Immature natural killer cell (primary cell): Measurements from ENCODE around the gene INPP5D. TPM values are rescaled to one million over a fixed set of nuclear protein-coding genes. Genes with fewer than 3 reads are reported as not detected.
A peak's percentile ranks its signal among the peaks of the same experiment; 100 is the strongest.
"Not testable (repeated sequence)": the region's sequence is repeated elsewhere in the genome, so short reads cannot be mapped to it uniquely, and the experiment has no call there.

ENCODE experiments used
- DNase-seq, 3 donors: peaks; one replicate each; pipeline ENCODE4 v3.0.0; 2022; ENCODE audit warnings: mixed read lengths in 1 of 3
- H3K27ac Mint-ChIP-seq, 6 donors: one replicate each; pipeline ENCODE4 v1.8.0; 2020; ENCODE audit warnings: mixed read lengths in 6 of 6, mild to moderate bottlenecking in 5 of 6, inconsistent platforms in 4 of 6, moderate library complexity in 3 of 6
- H3K27me3 Mint-ChIP-seq, 3 donors: one replicate each; pipeline ENCODE4 v1.8.0; 2020 to 2021; ENCODE audit warnings: low read depth in 3 of 3, mild to moderate bottlenecking in 3 of 3, mixed read lengths in 3 of 3, moderate library complexity in 3 of 3, inconsistent platforms in 1 of 3
- H3K36me3 Mint-ChIP-seq, 3 donors: one replicate each; pipeline ENCODE4 v1.8.0; 2020; ENCODE audit warnings: mixed read lengths in 3 of 3, inconsistent platforms in 2 of 3, mild to moderate bottlenecking in 2 of 3
- H3K4me1 Mint-ChIP-seq, 2 donors: one replicate each; pipeline ENCODE4 v1.8.0; 2020; ENCODE audit warnings: inconsistent platforms in 2 of 2, mild to moderate bottlenecking in 2 of 2, mixed read lengths in 2 of 2, moderate library complexity in 1 of 2
- H3K4me3 Mint-ChIP-seq, 5 donors: one replicate each; pipeline ENCODE4 v1.8.0; 2020; ENCODE audit warnings: mild to moderate bottlenecking in 5 of 5, mixed read lengths in 5 of 5, inconsistent platforms in 3 of 5, moderate library complexity in 3 of 5
- H3K9me3 Mint-ChIP-seq, 6 donors: one replicate each; pipeline ENCODE4 v1.8.0; 2020; ENCODE audit warnings: mild to moderate bottlenecking in 6 of 6, mixed read lengths in 6 of 6, inconsistent platforms in 4 of 6, moderate library complexity in 3 of 6
- polyA plus RNA-seq, 3 donors: library from polyadenylated mRNA; unstranded; fragments of 300-500 nt; fragmentation: Illumina TruSeq; gene quantifications; one replicate each; pipeline ENCODE4 v1.2.3, GENCODE V29; 2021

The INPP5D gene
- polyA plus RNA-seq, 3 donors from 2014 or later: 54.8 to 307 (median 73.5) TPM

DNA sequence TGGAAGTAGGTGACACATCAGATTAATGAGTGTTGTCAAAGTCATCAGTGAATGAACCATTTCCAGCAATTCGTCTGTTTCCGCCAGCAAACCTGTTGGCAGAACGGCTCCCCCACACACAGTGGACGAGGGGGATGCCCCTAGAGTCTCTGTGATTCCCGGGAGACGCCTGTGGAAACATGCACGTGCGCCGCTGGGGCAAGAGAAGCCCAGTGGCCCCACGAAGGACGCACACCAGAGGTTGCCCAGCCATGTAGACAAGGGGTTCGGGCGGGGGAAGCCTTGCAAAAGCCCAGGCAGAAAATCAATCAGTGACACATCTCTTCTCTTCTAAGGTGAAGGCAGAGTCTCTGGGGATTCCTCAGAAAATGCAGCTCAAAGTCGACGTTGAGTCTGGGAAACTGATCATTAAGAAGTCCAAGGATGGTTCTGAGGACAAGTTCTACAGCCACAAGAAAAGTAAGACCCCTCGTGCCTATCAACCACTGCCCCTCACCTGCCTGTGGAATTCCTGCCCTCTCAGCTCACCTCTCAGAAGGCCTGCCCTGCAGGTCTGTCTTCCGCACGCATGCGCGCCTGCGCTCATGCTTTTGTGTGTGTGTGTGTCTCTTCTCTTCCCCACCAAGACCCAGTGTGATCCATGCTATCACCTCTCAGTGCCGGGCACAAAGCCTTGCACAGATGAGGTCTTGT lies 87.1 kb downstream of the INPP5D start:
- DNase-seq: no peak
- Mint-ChIP-seq H3K27ac (peak overlapping the region; percentile 13 to 76 (median 58)), H3K4me3 (no peak overlapping the region), H3K36me3 (peaks cover 58 to 87% (median 65%) of the 10 kb centered on the region in 3 donors), H3K9me3 (no peaks in the 10 kb centered on the region), H3K27me3 (peaks cover 12 to 25% (median 13%) of the 10 kb centered on the region in 3 donors), H3K4me1 (peaks cover 62 to 88% of the 10 kb centered on the region in 2 donors)

DNA sequence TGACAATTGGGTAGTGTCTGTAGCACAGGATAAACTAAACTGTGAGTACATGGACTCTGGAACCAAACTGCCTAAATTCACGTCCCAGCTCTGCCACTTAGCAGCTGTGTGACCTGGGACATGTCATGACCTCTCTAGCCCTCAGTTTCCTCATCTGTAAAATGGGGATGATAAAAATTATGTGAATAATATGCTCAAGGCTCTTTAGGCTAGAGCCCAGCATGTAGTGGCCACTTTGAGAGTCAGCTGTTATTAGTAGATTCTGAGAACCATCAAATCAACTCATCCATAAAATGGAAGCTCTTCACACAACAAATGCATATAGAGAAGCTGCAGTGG lies 87.7 kb downstream of the INPP5D start:
- peaks cover 7 to 25% (median 8%) of the 10 kb centered on the region in 3 donors for H3K27me3 Mint-ChIP-seq
- H3K36me3 Mint-ChIP-seq: peaks cover 58 to 87% (median 69%) of the 10 kb centered on the region in 3 donors
- peak overlapping the region; percentile 54 to 76 (median 64) for H3K27ac Mint-ChIP-seq
- peaks cover 61 to 88% of the 10 kb centered on the region in 2 donors for H3K4me1 Mint-ChIP-seq
- H3K4me3 Mint-ChIP-seq: peak overlapping the region in 1 of 5 donors; percentile 1
- no peaks in the 10 kb centered on the region for H3K9me3 Mint-ChIP-seq
- DNase-seq: no peak

DNA sequence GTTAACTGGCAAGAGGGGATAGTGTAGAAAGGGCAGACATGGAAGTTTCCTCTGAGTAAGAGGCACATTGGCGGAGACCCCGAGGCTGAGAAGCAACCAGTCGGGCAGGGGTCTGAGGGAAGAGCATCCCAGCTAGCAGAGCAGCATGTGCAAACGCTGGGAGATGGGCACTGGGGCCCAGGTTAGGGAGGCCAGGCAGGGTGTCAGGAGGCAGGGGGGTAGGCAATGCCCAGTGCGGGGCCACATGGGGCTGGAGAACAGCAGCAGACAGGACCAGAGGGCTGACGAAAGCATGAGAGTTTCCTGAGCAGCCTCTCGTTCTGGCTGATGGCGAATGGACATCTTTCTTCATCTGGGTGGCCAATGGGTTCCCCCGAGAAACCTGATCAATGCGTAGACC lies 88.2 kb downstream of the INPP5D start:
- DNase-seq: no peak
- H3K9me3 Mint-ChIP-seq: no peaks in the 10 kb centered on the region
- H3K27ac Mint-ChIP-seq: peak overlapping the region; percentile 54 to 75 (median 58)
- peak overlapping the region in 2 of 5 donors; percentile 0 to 1 for H3K4me3 Mint-ChIP-seq
- H3K4me1 Mint-ChIP-seq: peaks cover 58 to 88% of the 10 kb centered on the region in 2 donors
- peaks cover 6 to 26% (median 9%) of the 10 kb centered on the region in 3 donors for H3K27me3 Mint-ChIP-seq
- peaks cover 56 to 88% (median 70%) of the 10 kb centered on the region in 3 donors for H3K36me3 Mint-ChIP-seq

DNA sequence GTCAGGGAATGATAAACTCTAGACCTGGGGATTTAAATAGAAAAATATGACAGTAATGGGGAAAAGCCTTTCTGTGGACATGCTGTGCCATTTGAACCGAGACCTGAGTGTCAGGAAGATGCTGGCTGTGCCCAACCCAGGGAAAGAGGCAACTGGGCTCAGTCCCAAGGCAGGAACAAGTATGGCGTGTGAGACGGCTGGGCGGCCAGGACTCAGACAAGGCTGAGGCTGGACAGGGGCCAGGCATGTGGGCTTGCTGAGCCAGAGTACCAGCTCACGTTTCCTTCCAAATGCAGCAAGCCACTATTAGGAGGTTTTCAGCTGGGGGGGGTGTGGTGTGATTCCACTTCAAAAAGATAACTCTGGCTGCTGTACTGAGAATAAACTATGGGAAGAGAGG lies 92.4 kb downstream of the INPP5D start:
- no peak for DNase-seq
- Mint-ChIP-seq H3K27me3 (peaks cover 4 to 19% (median 11%) of the 10 kb centered on the region in 3 donors), H3K36me3 (peaks cover 47 to 77% (median 62%) of the 10 kb centered on the region in 3 donors), H3K27ac (peak overlapping the region in 5 of 6 donors; percentile 32 to 76 (median 69)), H3K4me1 (peaks cover 69 to 91% of the 10 kb centered on the region in 2 donors), H3K4me3 (no peak overlapping the region), H3K9me3 (no peaks in the 10 kb centered on the region)

DNA sequence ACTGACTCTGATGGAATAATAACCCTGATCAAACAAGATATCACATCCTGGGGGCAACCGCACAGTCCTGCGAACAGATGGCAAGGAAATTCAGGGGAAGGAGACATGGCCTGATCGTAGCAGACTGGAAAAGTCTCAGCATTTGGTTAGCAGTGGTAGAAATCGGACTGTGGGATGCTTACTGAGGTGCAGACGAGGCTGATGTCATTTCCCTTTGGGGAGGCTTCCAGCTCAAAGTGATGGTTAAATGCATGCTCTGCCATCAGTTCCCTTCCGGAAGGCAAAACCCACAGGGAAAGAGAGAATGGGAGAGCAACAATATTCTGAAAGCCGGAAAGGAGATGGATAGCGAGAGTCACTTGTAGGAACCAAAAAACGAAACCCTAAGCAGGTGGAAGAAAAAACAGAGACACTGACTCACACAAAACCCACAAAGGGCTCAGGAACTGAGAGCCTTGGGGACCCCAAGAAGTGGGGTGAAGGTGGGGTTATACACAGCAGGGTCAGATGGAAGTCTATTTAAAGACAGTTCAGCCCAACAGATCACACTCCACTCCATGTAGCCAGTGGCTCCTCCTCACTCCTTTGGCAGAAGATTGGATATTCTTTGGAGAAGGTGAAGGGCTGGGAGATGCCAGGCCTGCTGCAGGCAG lies 93.1 kb downstream of the INPP5D start:
- peaks cover 3 to 18% (median 18%) of the 10 kb centered on the region in 3 donors for H3K27me3 Mint-ChIP-seq
- DNase-seq: no peak
- H3K4me3 Mint-ChIP-seq: no peak overlapping the region
- H3K4me1 Mint-ChIP-seq: peaks cover 67 to 91% of the 10 kb centered on the region in 2 donors
- H3K9me3 Mint-ChIP-seq: no peaks in the 10 kb centered on the region
- H3K36me3 Mint-ChIP-seq: peaks cover 43 to 77% (median 60%) of the 10 kb centered on the region in 3 donors
- peak overlapping the region in 4 of 6 donors; percentile 25 to 74 (median 51) for H3K27ac Mint-ChIP-seq

DNA sequence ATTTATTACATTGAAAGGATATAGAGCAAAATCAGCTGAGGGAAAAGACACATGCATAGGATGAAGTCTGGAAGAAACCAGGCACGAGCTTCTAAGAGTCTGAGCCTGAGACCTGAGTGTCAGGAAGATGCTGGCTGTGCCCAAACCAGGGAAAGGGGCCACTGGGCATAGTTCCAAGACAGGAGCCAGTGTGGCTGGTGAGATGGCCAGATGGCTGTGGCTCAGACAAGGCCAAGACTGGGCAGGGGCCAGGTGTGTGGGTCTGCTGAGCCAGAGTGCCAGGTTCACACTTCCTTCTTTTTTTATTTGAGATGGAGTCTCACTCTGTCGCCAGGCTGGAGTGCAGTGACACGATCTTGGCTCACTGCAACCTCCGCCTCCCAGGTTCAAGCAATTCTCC lies 95.9 kb downstream of the INPP5D start:
- Mint-ChIP-seq H3K27me3 (peaks cover 3 to 21% (median 18%) of the 10 kb centered on the region in 3 donors), H3K36me3 (peaks cover 28 to 80% (median 57%) of the 10 kb centered on the region in 3 donors), H3K4me3 (peak overlapping the region in 4 of 5 donors; percentile 32 to 55 (median 38)), H3K9me3 (no peaks in the 10 kb centered on the region), H3K27ac (peak overlapping the region; percentile 77 to 86 (median 80)), H3K4me1 (peaks cover 61 to 84% of the 10 kb centered on the region in 2 donors)
- DNase-seq: no peak

DNA sequence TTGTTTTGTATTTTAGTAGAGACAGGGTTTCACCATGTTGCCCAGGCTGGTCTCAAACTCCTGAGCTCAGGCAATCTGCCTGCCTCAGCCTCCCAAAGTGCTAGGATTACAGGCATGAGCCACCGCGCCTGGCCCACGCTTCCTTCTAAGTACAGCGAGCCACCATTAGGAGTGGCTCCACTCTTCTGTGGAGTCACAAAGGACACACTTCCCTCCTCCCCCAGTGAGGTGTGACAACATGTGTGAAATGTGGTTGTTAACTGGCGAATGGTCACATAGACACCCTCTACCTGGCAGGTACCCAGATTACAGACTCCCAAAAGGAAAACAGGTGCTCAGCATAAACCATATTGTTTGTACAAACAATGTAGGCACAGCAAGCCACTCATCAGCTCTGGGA lies 96.3 kb downstream of the INPP5D start:
- H3K4me3 Mint-ChIP-seq: peak overlapping the region in 4 of 5 donors; percentile 32 to 42 (median 34)
- peaks cover 60 to 83% of the 10 kb centered on the region in 2 donors for H3K4me1 Mint-ChIP-seq
- peaks cover 28 to 80% (median 57%) of the 10 kb centered on the region in 3 donors for H3K36me3 Mint-ChIP-seq
- peak in 2 of 3 donors; percentile 21 to 32 for DNase-seq
- H3K27ac Mint-ChIP-seq: peak overlapping the region; percentile 68 to 82 (median 78)
- H3K9me3 Mint-ChIP-seq: not testable (repeated sequence)
- H3K27me3 Mint-ChIP-seq: peaks cover 3 to 21% (median 18%) of the 10 kb centered on the region in 3 donors

DNA sequence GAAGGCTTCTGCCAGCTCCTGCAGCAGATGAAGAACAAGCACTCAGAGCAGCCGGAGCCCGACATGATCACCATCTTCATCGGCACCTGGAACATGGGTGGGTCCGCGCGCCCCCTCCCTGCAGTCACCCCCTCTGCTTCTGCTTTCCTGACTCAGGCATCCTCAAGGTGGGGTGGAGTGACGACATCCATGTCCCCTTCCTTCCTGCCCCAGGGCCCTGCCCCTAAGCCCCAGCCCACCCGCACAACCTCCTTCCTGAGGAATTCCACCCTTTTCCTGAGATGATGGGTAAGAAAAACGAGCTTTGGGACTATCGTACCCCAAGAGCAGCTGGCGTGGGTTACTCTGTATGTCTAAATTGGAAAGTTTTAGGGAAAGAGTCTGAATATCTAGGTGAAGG lies 101.6 kb downstream of the INPP5D start:
- peaks cover 20 to 61% (median 34%) of the 10 kb centered on the region in 3 donors for H3K36me3 Mint-ChIP-seq

DNA sequence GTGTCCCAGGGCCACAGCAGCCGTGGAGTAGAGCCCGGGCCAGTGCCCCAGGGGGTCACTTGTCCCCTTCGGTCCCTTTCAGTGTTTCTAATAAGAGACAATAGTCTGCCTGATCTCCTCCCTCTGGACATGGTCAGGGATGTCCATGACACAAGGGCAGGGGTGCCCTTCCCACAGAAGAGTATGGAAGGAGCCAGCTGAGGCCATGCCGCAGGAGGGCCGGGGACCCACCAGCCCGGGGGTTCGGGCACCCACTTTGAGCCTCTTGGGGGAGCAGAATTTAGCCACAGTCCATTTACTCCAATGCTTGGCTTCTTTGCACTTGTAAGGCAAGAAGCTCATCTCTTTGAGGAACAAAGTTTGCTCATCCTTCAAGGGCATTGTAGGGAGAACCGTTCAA lies 102.6 kb downstream of the INPP5D start:
- H3K9me3 Mint-ChIP-seq: no peaks in the 10 kb centered on the region
- peaks cover 21 to 25% of the 10 kb centered on the region in 2 donors for H3K4me1 Mint-ChIP-seq
- H3K27me3 Mint-ChIP-seq: peaks cover 0 to 14% (median 9%) of the 10 kb centered on the region in 3 donors
- H3K36me3 Mint-ChIP-seq: peaks cover 10 to 54% (median 26%) of the 10 kb centered on the region in 3 donors
- no peak for DNase-seq
- peak overlapping the region in 1 of 5 donors; percentile 27 for H3K4me3 Mint-ChIP-seq
- no peak overlapping the region for H3K27ac Mint-ChIP-seq

More for the DNA sequence above, 101.6 kb downstream of the INPP5D start:
- Mint-ChIP-seq H3K4me3 (no peak overlapping the region), H3K27me3 (peaks cover 0 to 12% (median 11%) of the 10 kb centered on the region in 3 donors), H3K27ac (peak overlapping the region in 4 of 6 donors; percentile 20 to 58 (median 39)), H3K4me1 (peaks cover 25 to 35% of the 10 kb centered on the region in 2 donors), H3K9me3 (no peaks in the 10 kb centered on the region)
- DNase-seq: no peak

DNA sequence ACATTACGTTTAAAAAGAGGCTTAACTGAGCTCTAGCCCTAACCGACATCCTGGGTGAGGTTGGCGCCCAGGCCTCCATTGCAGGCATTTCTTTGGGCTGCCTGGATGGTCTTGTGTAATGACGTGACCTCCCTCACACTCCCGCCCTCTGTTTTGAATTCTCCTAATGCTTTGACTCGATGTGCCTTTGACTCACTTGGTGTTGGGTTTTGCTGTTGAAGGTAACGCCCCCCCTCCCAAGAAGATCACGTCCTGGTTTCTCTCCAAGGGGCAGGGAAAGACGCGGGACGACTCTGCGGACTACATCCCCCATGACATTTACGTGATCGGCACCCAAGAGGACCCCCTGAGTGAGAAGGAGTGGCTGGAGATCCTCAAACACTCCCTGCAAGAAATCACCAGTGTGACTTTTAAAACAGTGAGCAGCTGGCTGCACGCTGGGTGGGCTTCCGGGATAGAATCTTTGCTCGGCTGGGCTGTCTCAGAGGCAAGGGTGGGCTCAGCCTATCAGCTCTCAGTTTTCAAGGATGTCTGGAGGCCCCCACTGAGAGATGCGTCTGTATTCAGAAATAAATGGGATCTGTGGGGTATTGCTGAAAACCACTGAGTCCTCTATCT lies 103.5 kb downstream of the INPP5D start:
- Mint-ChIP-seq H3K9me3 (no peaks in the 10 kb centered on the region), H3K27me3 (peaks cover 0 to 14% (median 5%) of the 10 kb centered on the region in 3 donors), H3K4me3 (peak overlapping the region in 3 of 5 donors; percentile 43 to 60 (median 56)), H3K27ac (no peak overlapping the region), H3K36me3 (peaks cover 9 to 45% (median 21%) of the 10 kb centered on the region in 3 donors), H3K4me1 (peaks cover 17% of the 10 kb centered on the region in 2 donors)
- peak in 2 of 3 donors; percentile 25 to 33 for DNase-seq

DNA sequence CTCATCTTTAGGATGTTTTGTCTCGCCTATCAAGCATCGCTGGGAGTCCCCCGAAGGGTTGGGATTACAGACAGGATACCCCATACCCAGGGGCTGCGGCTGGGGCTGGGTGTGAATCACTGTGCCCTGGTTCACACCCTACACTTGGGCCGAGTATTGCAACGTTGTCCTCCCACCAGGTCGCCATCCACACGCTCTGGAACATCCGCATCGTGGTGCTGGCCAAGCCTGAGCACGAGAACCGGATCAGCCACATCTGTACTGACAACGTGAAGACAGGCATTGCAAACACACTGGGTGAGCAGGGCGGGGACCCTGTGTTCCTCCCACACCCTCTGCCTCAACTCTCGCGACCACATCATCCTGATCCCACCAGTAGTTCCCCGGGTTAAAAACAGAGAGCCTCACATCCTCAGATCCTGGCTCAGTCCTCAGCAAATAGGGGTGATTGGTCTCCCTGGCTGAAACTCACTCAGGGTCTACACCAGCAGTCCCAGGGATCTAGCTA lies 104.0 kb downstream of the INPP5D start:
- DNase-seq: no peak
- H3K4me3 Mint-ChIP-seq: peak overlapping the region in 1 of 5 donors; percentile 60
- H3K27ac Mint-ChIP-seq: no peak overlapping the region
- peaks cover 16 to 17% of the 10 kb centered on the region in 2 donors for H3K4me1 Mint-ChIP-seq
- H3K9me3 Mint-ChIP-seq: no peaks in the 10 kb centered on the region
- peaks cover 2 to 19% (median 5%) of the 10 kb centered on the region in 3 donors for H3K27me3 Mint-ChIP-seq
- H3K36me3 Mint-ChIP-seq: peaks cover 14 to 43% (median 23%) of the 10 kb centered on the region in 3 donors

DNA sequence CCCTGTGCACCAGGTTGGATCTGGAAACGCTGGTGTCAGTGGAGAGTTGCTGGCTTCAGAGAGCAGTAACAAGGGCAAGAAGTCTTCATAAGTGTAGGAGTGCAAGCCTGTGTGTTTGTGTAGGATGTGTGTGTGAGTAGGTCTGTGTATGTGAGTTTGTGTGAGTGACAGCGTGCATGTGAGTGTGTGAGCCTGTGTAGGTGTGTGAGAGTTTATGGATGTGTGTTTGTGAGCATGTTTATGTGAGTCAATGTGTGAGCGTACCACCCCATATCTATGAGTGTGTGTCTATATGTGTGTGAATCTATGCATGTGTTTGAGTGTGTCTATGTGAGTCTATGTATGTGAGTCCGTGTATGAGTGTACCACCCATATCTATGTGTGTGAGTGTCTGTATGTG lies 104.8 kb downstream of the INPP5D start:
- Mint-ChIP-seq H3K4me3 (no peak overlapping the region), H3K4me1 (peaks cover 18 to 22% of the 10 kb centered on the region in 2 donors), H3K27ac (no peak overlapping the region), H3K36me3 (peaks cover 15 to 44% (median 24%) of the 10 kb centered on the region in 3 donors), H3K9me3 (no peaks in the 10 kb centered on the region), H3K27me3 (peaks cover 2 to 18% (median 5%) of the 10 kb centered on the region in 3 donors)
- no peak for DNase-seq

DNA sequence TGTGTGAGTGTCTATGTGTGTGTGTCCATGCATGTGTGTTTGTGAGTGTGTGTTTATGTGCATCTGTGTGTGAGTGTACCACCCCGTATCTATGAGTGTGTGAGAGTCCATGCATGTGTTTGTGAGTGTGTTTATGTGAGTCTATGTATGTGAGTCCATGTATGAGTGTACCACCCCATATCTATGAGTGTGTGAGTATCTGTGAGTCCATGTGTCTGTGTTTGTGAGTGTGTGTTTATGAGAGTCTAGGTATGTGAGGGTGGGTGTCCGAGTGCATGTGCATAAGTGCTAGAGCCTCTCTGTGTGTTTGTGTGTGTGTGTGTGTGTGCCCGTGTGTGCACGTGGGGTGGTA lies 105.4 kb downstream of the INPP5D start:
- no peak overlapping the region for H3K27ac Mint-ChIP-seq
- peaks cover 15 to 42% (median 19%) of the 10 kb centered on the region in 3 donors for H3K36me3 Mint-ChIP-seq
- H3K4me3 Mint-ChIP-seq: no peak overlapping the region
- no peak for DNase-seq
- no peaks in the 10 kb centered on the region for H3K9me3 Mint-ChIP-seq
- H3K4me1 Mint-ChIP-seq: peaks cover 16 to 23% of the 10 kb centered on the region in 2 donors
- peaks cover 2 to 21% (median 5%) of the 10 kb centered on the region in 3 donors for H3K27me3 Mint-ChIP-seq
